RWPE2 (cell line): Measurements from ENCODE around the gene PRDM1.

Experiments
- ATAC-seq: fragments of 200-7000 bp; cut with Tn5 transposase; 3 replicates; pipeline ENCODE4 v1.9.1; 2021; ENCODE audit warnings: low read depth
- DNase-seq: peaks from one replicate; pipeline ENCODE4 v3.0.0-alpha.2; 2020; ENCODE audit warnings: low spot score
- H3K27ac ChIP-seq: fragments of 450-650 bp; 2 replicates; pipeline ENCODE4 v1.5.1; 2017; ENCODE audit warnings: mild to moderate bottlenecking; ENCODE audit not compliant: poor library complexity, severe bottlenecking
- H3K27me3 ChIP-seq: fragments of 250-450 bp; sonication (Bioruptor Pico); 2 replicates; pipeline ENCODE4 v1.5.1; 2021; ENCODE audit warnings: mild to moderate bottlenecking, moderate library complexity; ENCODE audit not compliant: insufficient read depth, poor library complexity, severe bottlenecking
- H3K36me3 ChIP-seq: fragments of 250-450 bp; sonication (Bioruptor Pico); 2 replicates; pipeline ENCODE4 v1.5.1; 2020; ENCODE audit warnings: low read depth, mild to moderate bottlenecking, moderate library complexity
- H3K4me1 ChIP-seq: fragments of 250-450 bp; sonication (Bioruptor Pico); 2 replicates; pipeline ENCODE4 v1.5.1; 2021; ENCODE audit warnings: mild to moderate bottlenecking, moderate library complexity; ENCODE audit not compliant: insufficient read depth, poor library complexity, severe bottlenecking
- H3K4me3 ChIP-seq: fragments of 250-450 bp; sonication (Bioruptor Pico); 2 replicates; pipeline ENCODE4 v1.5.1; 2021; ENCODE audit warnings: mild to moderate bottlenecking, moderate library complexity; ENCODE audit not compliant: severe bottlenecking
- H3K9me3 ChIP-seq: fragments of 250-450 bp; sonication (Bioruptor Pico); 2 replicates; pipeline ENCODE4 v1.5.1; 2021; ENCODE audit warnings: mild to moderate bottlenecking, moderate library complexity; ENCODE audit not compliant: severe bottlenecking
- CTCF ChIP-seq: fragments of 450-650 bp; IDR thresholded peaks from one replicate; pipeline ENCODE4 v1.5.1; 2017; ENCODE audit warnings: mild to moderate bottlenecking, moderate library complexity; ENCODE audit not compliant: poor library complexity, severe bottlenecking

Gene PRDM1

GRCh38 chr6:106045077-106045476 is 41.1 kb upstream of the PRDM1 start:
- ATAC-seq (no peak), DNase-seq (no peak)
- no peaks in the 10 kb centered on the region for H3K27me3 ChIP-seq
- H3K4me1 ChIP-seq: no peaks in the 10 kb centered on the region
- TF ChIP-seq CTCF: no peak
- H3K36me3 ChIP-seq: no peaks in the 10 kb centered on the region
- H3K4me3 ChIP-seq: no peak overlapping the region
- no peaks in the 10 kb centered on the region for H3K9me3 ChIP-seq
- no peak overlapping the region for H3K27ac ChIP-seq

GRCh38 chr6:106046116-106046853 is 39.9 kb upstream of the PRDM1 start:
- TF ChIP-seq CTCF: no peak
- Histone ChIP-seq H3K36me3 (no peaks in the 10 kb centered on the region), H3K9me3 (no peaks in the 10 kb centered on the region), H3K4me1 (no peaks in the 10 kb centered on the region), H3K27ac (no peak overlapping the region), H3K27me3 (no peaks in the 10 kb centered on the region), H3K4me3 (no peak overlapping the region)
- DNase-seq (no peak), ATAC-seq (no peak)

DNA sequence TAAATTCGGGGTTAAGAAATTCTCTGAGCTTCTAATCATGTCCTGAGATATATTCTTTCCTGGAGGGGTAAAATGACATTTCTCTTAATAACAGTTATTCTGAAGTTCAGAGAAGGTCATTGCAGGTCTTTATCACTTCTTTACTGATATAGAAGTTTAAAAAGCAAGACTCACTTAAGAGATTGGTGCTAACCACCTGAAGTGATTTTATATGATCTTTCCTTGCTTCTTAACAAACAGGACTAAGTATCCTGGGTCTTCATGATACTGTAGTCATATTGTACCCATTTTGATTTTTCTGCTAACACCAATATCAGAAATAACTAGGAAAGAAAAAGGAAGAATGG is 39.3 kb upstream of the PRDM1 start:
- Histone ChIP-seq H3K4me1 (no peaks in the 10 kb centered on the region), H3K9me3 (no peaks in the 10 kb centered on the region), H3K4me3 (no peak overlapping the region), H3K36me3 (no peaks in the 10 kb centered on the region), H3K27ac (no peak overlapping the region), H3K27me3 (no peaks in the 10 kb centered on the region)
- no peak for ATAC-seq
- TF ChIP-seq CTCF: no peak
- no peak for DNase-seq

DNA sequence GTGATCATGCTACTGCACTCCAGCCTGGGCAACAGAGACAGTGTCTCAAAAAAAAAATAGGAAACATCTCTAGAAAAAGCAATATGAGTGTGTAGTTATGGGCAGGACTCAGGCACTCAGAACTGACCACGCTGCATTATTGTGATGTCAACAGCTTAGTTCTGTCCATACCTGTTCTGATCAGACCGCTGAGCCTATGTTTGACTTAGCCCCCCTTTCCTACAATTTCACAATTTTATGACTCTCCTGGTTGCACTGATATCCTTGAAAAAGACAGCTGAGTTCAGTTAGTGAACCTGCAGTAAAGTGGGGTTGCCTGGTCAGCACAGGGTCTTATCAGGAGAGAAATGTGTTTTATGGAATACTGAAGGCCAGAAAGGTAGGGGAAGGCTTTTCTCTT is 37.8 kb upstream of the PRDM1 start:
- DNase-seq: no peak
- no peak for ATAC-seq
- Histone ChIP-seq H3K27ac (no peak overlapping the region), H3K9me3 (no peaks in the 10 kb centered on the region), H3K4me3 (no peak overlapping the region), H3K4me1 (no peaks in the 10 kb centered on the region), H3K36me3 (no peaks in the 10 kb centered on the region), H3K27me3 (no peaks in the 10 kb centered on the region)
- TF ChIP-seq CTCF: no peak

GRCh38 chr6:106050538-106050937 is 35.6 kb upstream of the PRDM1 start:
- Histone ChIP-seq H3K4me1 (no peaks in the 10 kb centered on the region), H3K36me3 (no peaks in the 10 kb centered on the region), H3K9me3 (no peaks in the 10 kb centered on the region), H3K27ac (no peak overlapping the region), H3K27me3 (no peaks in the 10 kb centered on the region), H3K4me3 (no peak overlapping the region)
- TF ChIP-seq CTCF: no peak
- no peak for ATAC-seq
- no peak for DNase-seq
